ENCODE results near the gene BMP2.

BMP2 gene

GRCh38 chr20:6744805-6745204 is 22.7 kb upstream of the BMP2 start:
- 94% methylated on average over 4 of the region's 4 CpGs for WGBS
- no peak overlapping the region for H2BK120ac ChIP-seq (ENCODE audit: low read depth, low read length)

GRCh38 chr20:6746901-6747609 is 20.4 kb upstream of the BMP2 start:
- no peak overlapping the region for H2AFZ ChIP-seq (ENCODE audit: low read depth, low read length)
- no peak overlapping the region for H2BK120ac ChIP-seq (ENCODE audit: low read depth, low read length)

More at GRCh38 chr20:6744805-6745204, 22.7 kb upstream of the BMP2 start:
- no peak overlapping the region for H3K4me3 ChIP-seq (ENCODE audit: insufficient read depth in 1 of 2, low read depth in 1 of 2, low read length in 2 of 2)
- H3K9ac ChIP-seq (ENCODE audit: low read length): no peak overlapping the region
- no peak overlapping the region for H3K14ac ChIP-seq (ENCODE audit: low read length in 2 of 2)
- H3K23ac ChIP-seq (ENCODE audit: low read length in 2 of 2): no peak overlapping the region
- H3K4me2 ChIP-seq (ENCODE audit: low read length, poor library complexity, severe bottlenecking): no peak overlapping the region
- DNase-seq: no peak
- H4K8ac ChIP-seq (ENCODE audit: low read length): no peak overlapping the region
- H3K4me1 ChIP-seq (ENCODE audit: control insufficient read depth, insufficient read depth, low read depth, low read length): no peaks in the 10 kb centered on the region
- no peak overlapping the region for H2BK12ac ChIP-seq (ENCODE audit: low read length in 2 of 2)
- H4K91ac ChIP-seq (ENCODE audit: low read length): no peak overlapping the region
- no peaks in the 10 kb centered on the region for H3K9me3 ChIP-seq (ENCODE audit: control insufficient read depth, low read length)
- no peak overlapping the region for H3K18ac ChIP-seq (ENCODE audit: low read depth in 1 of 2, low read length in 2 of 2)
- no peaks in the 10 kb centered on the region for H3K79me1 ChIP-seq (replicated peaks; ENCODE audit: low read length, poor library complexity, severe bottlenecking)
- no peak overlapping the region for H3K27ac ChIP-seq (ENCODE audit: low read length, poor library complexity, severe bottlenecking)
- H2AFZ ChIP-seq (ENCODE audit: low read depth, low read length): no peak overlapping the region
- peaks cover 3 to 6% of the 10 kb centered on the region in 2 experiments for H3K27me3 ChIP-seq (ENCODE audit: control insufficient read depth in 1 of 2, insufficient read depth in 1 of 2, low read length in 2 of 2)
- no peaks in the 10 kb centered on the region for H3K36me3 ChIP-seq (ENCODE audit: control insufficient read depth in 1 of 2, insufficient read depth in 2 of 2, low read depth in 1 of 2, low read length in 2 of 2)
- no peak overlapping the region for H3K4ac ChIP-seq (ENCODE audit: low read depth in 1 of 2, low read length in 2 of 2)
- no peak overlapping the region for H2AK5ac ChIP-seq (ENCODE audit: low read length, severe bottlenecking)
- H2BK15ac ChIP-seq (ENCODE audit: low read depth, poor library complexity, severe bottlenecking): no peak overlapping the region
- H2BK5ac ChIP-seq (ENCODE audit: low read depth, low read length, poor library complexity, severe bottlenecking): no peak overlapping the region

GRCh38 chr20:6750438-6750837 is 17.0 kb upstream of the BMP2 start:
- Histone ChIP-seq H4K91ac (ENCODE audit: low read length) (no peak overlapping the region), H2BK12ac (ENCODE audit: low read length in 2 of 2) (no peak overlapping the region), H3K4me1 (ENCODE audit: control insufficient read depth, insufficient read depth, low read depth, low read length) (no peaks in the 10 kb centered on the region), H3K14ac (ENCODE audit: low read length in 2 of 2) (no peak overlapping the region), H3K9ac (ENCODE audit: low read length) (no peak overlapping the region), H3K27ac (ENCODE audit: low read length, poor library complexity, severe bottlenecking) (no peak overlapping the region), H3K18ac (ENCODE audit: low read depth in 1 of 2, low read length in 2 of 2) (no peak overlapping the region), H3K4me3 (ENCODE audit: insufficient read depth in 1 of 2, low read depth in 1 of 2, low read length in 2 of 2) (no peak overlapping the region), H3K27me3 (ENCODE audit: control insufficient read depth in 1 of 2, insufficient read depth in 1 of 2, low read length in 2 of 2) (peaks cover 3 to 7% of the 10 kb centered on the region in 2 experiments), H2BK15ac (ENCODE audit: low read depth, poor library complexity, severe bottlenecking) (no peak overlapping the region), H3K4ac (ENCODE audit: low read depth in 1 of 2, low read length in 2 of 2) (no peak overlapping the region), H3K23ac (ENCODE audit: low read length in 2 of 2) (no peak overlapping the region), H3K4me2 (ENCODE audit: low read length, poor library complexity, severe bottlenecking) (no peak overlapping the region), H2AK5ac (ENCODE audit: low read length, severe bottlenecking) (no peak overlapping the region), H2AFZ (ENCODE audit: low read depth, low read length) (no peak overlapping the region), H3K9me3 (ENCODE audit: control insufficient read depth, low read length) (peaks cover 6% of the 10 kb centered on the region), H4K8ac (ENCODE audit: low read length) (no peak overlapping the region), H3K79me1 (replicated peaks; ENCODE audit: low read length, poor library complexity, severe bottlenecking) (no peaks in the 10 kb centered on the region), H2BK5ac (ENCODE audit: low read depth, low read length, poor library complexity, severe bottlenecking) (no peak overlapping the region), H3K36me3 (ENCODE audit: control insufficient read depth in 1 of 2, insufficient read depth in 2 of 2, low read depth in 1 of 2, low read length in 2 of 2) (no peaks in the 10 kb centered on the region), H2BK120ac (ENCODE audit: low read depth, low read length) (no peak overlapping the region)
- no peak for DNase-seq

More at GRCh38 chr20:6746901-6747609, 20.4 kb upstream of the BMP2 start:
- Histone ChIP-seq H4K91ac (ENCODE audit: low read length) (no peak overlapping the region), H3K23ac (ENCODE audit: low read length in 2 of 2) (no peak overlapping the region), H3K9ac (ENCODE audit: low read length) (no peak overlapping the region), H3K36me3 (ENCODE audit: control insufficient read depth in 1 of 2, insufficient read depth in 2 of 2, low read depth in 1 of 2, low read length in 2 of 2) (no peaks in the 10 kb centered on the region), H3K14ac (ENCODE audit: low read length in 2 of 2) (no peak overlapping the region), H2BK5ac (ENCODE audit: low read depth, low read length, poor library complexity, severe bottlenecking) (no peak overlapping the region), H2BK12ac (ENCODE audit: low read length in 2 of 2) (no peak overlapping the region), H3K4me1 (ENCODE audit: control insufficient read depth, insufficient read depth, low read depth, low read length) (no peaks in the 10 kb centered on the region), H3K79me1 (replicated peaks; ENCODE audit: low read length, poor library complexity, severe bottlenecking) (no peaks in the 10 kb centered on the region), H3K27me3 (ENCODE audit: control insufficient read depth in 1 of 2, insufficient read depth in 1 of 2, low read length in 2 of 2) (peaks cover 3% of the 10 kb centered on the region in 2 experiments), H3K9me3 (ENCODE audit: control insufficient read depth, low read length) (no peaks in the 10 kb centered on the region), H3K4ac (ENCODE audit: low read depth in 1 of 2, low read length in 2 of 2) (no peak overlapping the region), H3K4me3 (ENCODE audit: insufficient read depth in 1 of 2, low read depth in 1 of 2, low read length in 2 of 2) (no peak overlapping the region), H3K18ac (ENCODE audit: low read depth in 1 of 2, low read length in 2 of 2) (no peak overlapping the region), H3K27ac (ENCODE audit: low read length, poor library complexity, severe bottlenecking) (no peak overlapping the region), H3K4me2 (ENCODE audit: low read length, poor library complexity, severe bottlenecking) (no peak overlapping the region), H2AK5ac (ENCODE audit: low read length, severe bottlenecking) (no peak overlapping the region), H2BK15ac (ENCODE audit: low read depth, poor library complexity, severe bottlenecking) (no peak overlapping the region), H4K8ac (ENCODE audit: low read length) (no peak overlapping the region)
- WGBS: 89% methylated on average over 4 of the region's 6 CpGs
- DNase-seq: peak; percentile 12

- Histone ChIP-seq H2BK15ac (ENCODE audit: low read depth, poor library complexity, severe bottlenecking) (no peak overlapping the region), H4K8ac (ENCODE audit: low read length) (no peak overlapping the region), H3K14ac (ENCODE audit: low read length in 2 of 2) (no peak overlapping the region), H3K27me3 (ENCODE audit: control insufficient read depth in 1 of 2, insufficient read depth in 1 of 2, low read length in 2 of 2) (peaks cover 19 to 38% of the 10 kb centered on the region in 2 experiments), H3K4me2 (ENCODE audit: low read length, poor library complexity, severe bottlenecking) (no peak overlapping the region), H2BK12ac (ENCODE audit: low read length in 2 of 2) (no peak overlapping the region), H3K9me3 (ENCODE audit: control insufficient read depth, low read length) (peaks cover 11% of the 10 kb centered on the region), H3K23ac (ENCODE audit: low read length in 2 of 2) (no peak overlapping the region), H3K4me1 (ENCODE audit: control insufficient read depth, insufficient read depth, low read depth, low read length) (no peaks in the 10 kb centered on the region), H3K36me3 (ENCODE audit: control insufficient read depth in 1 of 2, insufficient read depth in 2 of 2, low read depth in 1 of 2, low read length in 2 of 2) (no peaks in the 10 kb centered on the region), H3K9ac (ENCODE audit: low read length) (no peak overlapping the region), H3K27ac (ENCODE audit: low read length, poor library complexity, severe bottlenecking) (no peak overlapping the region), H3K4me3 (ENCODE audit: insufficient read depth in 1 of 2, low read depth in 1 of 2, low read length in 2 of 2) (no peak overlapping the region), H3K18ac (ENCODE audit: low read depth in 1 of 2, low read length in 2 of 2) (no peak overlapping the region), H3K79me1 (replicated peaks; ENCODE audit: low read length, poor library complexity, severe bottlenecking) (no peaks in the 10 kb centered on the region), H2BK5ac (ENCODE audit: low read depth, low read length, poor library complexity, severe bottlenecking) (no peak overlapping the region), H2AK5ac (ENCODE audit: low read length, severe bottlenecking) (no peak overlapping the region), H2BK120ac (ENCODE audit: low read depth, low read length) (no peak overlapping the region), H2AFZ (ENCODE audit: low read depth, low read length) (no peak overlapping the region), H4K91ac (ENCODE audit: low read length) (no peak overlapping the region), H3K4ac (ENCODE audit: low read depth in 1 of 2, low read length in 2 of 2) (no peak overlapping the region)
- no peak for DNase-seq
- WGBS: 96% methylated on average over 4 of the region's 4 CpGs
These were observed 10.5 kb upstream of the BMP2 start for GRCh38 chr20:6756693-6757595.
